B cell (primary cell): Measurements from ENCODE around the gene MIPEP.

Source experiments
- EZH2 ChIP-seq: IDR thresholded peaks from 2 replicates; pipeline ENCODE4 v1.6.1; 2012; ENCODE audit warnings: borderline replicate concordance, low read depth, mild to moderate bottlenecking, moderate library complexity, low read length; ENCODE audit not compliant: insufficient read depth, poor library complexity, severe bottlenecking
- TF ChIP-seq, protein P1 (sequence below): fragments of 200-600 bp; IDR thresholded peaks from one replicate; pipeline ENCODE4 v1.8.0; 2022; ENCODE audit warnings: antibody characterized with exemption, mild to moderate bottlenecking

DNA sequence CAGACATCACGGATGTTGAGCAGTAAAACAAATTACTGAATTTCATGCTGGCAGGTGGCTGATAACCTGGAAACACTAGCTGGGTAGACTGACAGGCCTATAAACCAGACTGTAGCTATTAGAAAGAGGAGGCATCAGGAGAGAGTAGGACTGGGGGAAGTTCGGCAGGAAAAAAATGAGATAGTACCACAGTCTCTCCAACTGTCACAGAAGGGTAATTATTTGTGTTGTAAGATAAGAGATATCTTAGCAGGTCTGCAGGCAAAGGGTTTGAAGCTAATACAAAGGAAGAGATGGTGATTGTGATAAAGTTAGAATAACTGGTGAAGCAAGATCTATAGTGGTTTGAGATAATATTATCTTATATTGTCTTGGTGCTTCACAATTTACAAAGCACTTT lies 41.7 kb downstream of the MIPEP start:
- TF ChIP-seq, protein P1, sequence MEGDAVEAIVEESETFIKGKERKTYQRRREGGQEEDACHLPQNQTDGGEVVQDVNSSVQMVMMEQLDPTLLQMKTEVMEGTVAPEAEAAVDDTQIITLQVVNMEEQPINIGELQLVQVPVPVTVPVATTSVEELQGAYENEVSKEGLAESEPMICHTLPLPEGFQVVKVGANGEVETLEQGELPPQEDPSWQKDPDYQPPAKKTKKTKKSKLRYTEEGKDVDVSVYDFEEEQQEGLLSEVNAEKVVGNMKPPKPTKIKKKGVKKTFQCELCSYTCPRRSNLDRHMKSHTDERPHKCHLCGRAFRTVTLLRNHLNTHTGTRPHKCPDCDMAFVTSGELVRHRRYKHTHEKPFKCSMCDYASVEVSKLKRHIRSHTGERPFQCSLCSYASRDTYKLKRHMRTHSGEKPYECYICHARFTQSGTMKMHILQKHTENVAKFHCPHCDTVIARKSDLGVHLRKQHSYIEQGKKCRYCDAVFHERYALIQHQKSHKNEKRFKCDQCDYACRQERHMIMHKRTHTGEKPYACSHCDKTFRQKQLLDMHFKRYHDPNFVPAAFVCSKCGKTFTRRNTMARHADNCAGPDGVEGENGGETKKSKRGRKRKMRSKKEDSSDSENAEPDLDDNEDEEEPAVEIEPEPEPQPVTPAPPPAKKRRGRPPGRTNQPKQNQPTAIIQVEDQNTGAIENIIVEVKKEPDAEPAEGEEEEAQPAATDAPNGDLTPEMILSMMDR, result no peak
- TF ChIP-seq EZH2, result no peak
